SK-N-SH (cell line): ENCODE data around the gene TMEM30A.

Source experiments
- CTCF ChIP-seq: fragments of 200-600 bp; sonication (generic); IDR thresholded peaks from 2 replicates; pipeline ENCODE4 v1.6.1; 2017; ENCODE audit warnings: antibody characterized with exemption, mild to moderate bottlenecking, moderate library complexity
- GABPA ChIP-seq: IDR thresholded peaks from 2 replicates; pipeline ENCODE4 v1.4.0; 2012; ENCODE audit warnings: low read depth, mild to moderate bottlenecking
- POLR2AphosphoS5 ChIP-seq: IDR thresholded peaks from 2 replicates; pipeline ENCODE4 v1.6.1; 2012; ENCODE audit warnings: low read depth, low read length
- RAD21 ChIP-seq: IDR thresholded peaks from 2 replicates; pipeline ENCODE4 v1.6.1; 2012; ENCODE audit warnings: mild to moderate bottlenecking, low read length
- REST ChIP-seq: IDR thresholded peaks from 2 replicates; pipeline ENCODE4 v1.6.1; 2012; ENCODE audit warnings: mild to moderate bottlenecking, low read depth, low read length, moderate library complexity
- RFX5 ChIP-seq: IDR thresholded peaks from 2 replicates; pipeline ENCODE4 v1.6.1; 2012; ENCODE audit warnings: mild to moderate bottlenecking, improper control_type of control experiment, low read length
- RXRA ChIP-seq: IDR thresholded peaks from 2 replicates; pipeline ENCODE4 v1.4.0; 2012; ENCODE audit warnings: low read depth, mild to moderate bottlenecking, borderline replicate concordance
- SIN3A ChIP-seq: IDR thresholded peaks from 2 replicates; pipeline ENCODE4 v1.6.1; 2012; ENCODE audit warnings: low read depth, mild to moderate bottlenecking, low read length, moderate library complexity, borderline replicate concordance
- YY1 ChIP-seq: IDR thresholded peaks from 2 replicates; pipeline ENCODE4 v1.4.0; 2012; ENCODE audit warnings: low read depth, mild to moderate bottlenecking
- ZBTB33 ChIP-seq: IDR thresholded peaks from 2 replicates; pipeline ENCODE4 v1.4.0; 2012; ENCODE audit warnings: low read depth, borderline replicate concordance

- no peak for TF ChIP-seq CTCF
- TF ChIP-seq SIN3A: no peak
- no peak for TF ChIP-seq YY1
- no peak for TF ChIP-seq GABPA
- TF ChIP-seq POLR2AphosphoS5: no peak
- TF ChIP-seq ZBTB33: no peak
- TF ChIP-seq RXRA: no peak
- no peak for TF ChIP-seq RAD21
- no peak for TF ChIP-seq REST
- TF ChIP-seq RFX5: no peak
These were observed 33.1 kb upstream of the TMEM30A start for GRCh38 chr6:75317503-75318206.
